CD14-positive monocyte (primary cell): ENCODE measurements around the gene ECSCR. TPM values are rescaled to one million over a fixed set of nuclear protein-coding genes. Genes with fewer than 3 reads are reported as not detected.

Source experiments
- DNase-seq, 3 donors: peaks; one replicate each; pipeline ENCODE4 v3.0.0-alpha.2; 2011 to 2022
- H2AFZ ChIP-seq: 2 replicates; pipeline ENCODE4 v1.6.0; 2012; ENCODE audit warnings: mild to moderate bottlenecking, low read depth, low read length, inconsistent platforms; ENCODE audit not compliant: insufficient read depth, poor library complexity, severe bottlenecking
- H3K27ac ChIP-seq, 2 donors: 1 replicate in 1 of 2; 2 replicates in 1 of 2; pipeline ENCODE4 v1.5.1; 2012 to 2013; ENCODE audit warnings: low read length in 2 of 2, control low read depth in 1 of 2, inconsistent platforms in 1 of 2, low read depth in 1 of 2, mild to moderate bottlenecking in 1 of 2
- H3K27me3 ChIP-seq, 2 donors: one replicate each; pipeline versions ENCODE4 v1.6.0 to v1.6.1; 2011 to 2013; ENCODE audit warnings: low read length in 2 of 2; ENCODE audit not compliant: control insufficient read depth in 2 of 2, insufficient read depth in 2 of 2
- H3K36me3 ChIP-seq, 2 donors: replicated peaks in 1 of 2; 1 replicate in 1 of 2; 2 replicates in 1 of 2; pipeline versions ENCODE4 v1.5.1 to v1.6.1; 2012 to 2013; ENCODE audit warnings: low read length in 2 of 2, control low read depth in 1 of 2, inconsistent platforms in 1 of 2, mild to moderate bottlenecking in 1 of 2; ENCODE audit not compliant: insufficient read depth in 2 of 2, control insufficient read depth in 1 of 2
- H3K4me1 ChIP-seq, 2 donors: 1 replicate in 1 of 2; 2 replicates in 1 of 2; pipeline versions ENCODE4 v1.5.1 to v1.6.1; 2012 to 2013; ENCODE audit warnings: low read length in 2 of 2, control low read depth in 1 of 2, inconsistent platforms in 1 of 2, mild to moderate bottlenecking in 1 of 2, moderate library complexity in 1 of 2; ENCODE audit not compliant: insufficient read depth in 2 of 2, control insufficient read depth in 1 of 2
- H3K4me2 ChIP-seq: replicated peaks from 2 replicates; pipeline ENCODE3; 2012; ENCODE audit warnings: low read length, moderate library complexity, mild to moderate bottlenecking; ENCODE audit not compliant: poor library complexity, severe bottlenecking; ENCODE audit errors: extremely low read depth
- H3K4me3 ChIP-seq, 3 experiments: fragments of 200-600 bp in 1 of 3; sonication (generic) in 1 of 3; replicated peaks in 1 of 3; 1 replicate in 2 of 3; 2 replicates in 1 of 3; pipeline ENCODE4 v1.5.1; 2011 to 2013; ENCODE audit warnings: low read length in 3 of 3, mild to moderate bottlenecking in 3 of 3, control low read depth in 2 of 3, low read depth in 2 of 3, inconsistent platforms in 1 of 3, moderate library complexity in 1 of 3
- H3K79me2 ChIP-seq: 2 replicates; pipeline ENCODE4 v1.6.0; 2012; ENCODE audit warnings: mild to moderate bottlenecking, control low read depth, inconsistent platforms, low read length, moderate library complexity; ENCODE audit not compliant: insufficient read depth
- H3K9ac ChIP-seq: 2 replicates; pipeline ENCODE4 v1.6.0; 2017; ENCODE audit warnings: low read length, mild to moderate bottlenecking; ENCODE audit not compliant: insufficient read depth, poor library complexity, severe bottlenecking
- H3K9me3 ChIP-seq, 2 donors: replicated peaks in 1 of 2; 1 replicate in 1 of 2; 2 replicates in 1 of 2; pipeline versions ENCODE4 v1.5.1 to v1.6.1; 2012 to 2013; ENCODE audit warnings: low read length in 2 of 2, control low read depth in 1 of 2; ENCODE audit not compliant: control insufficient read depth in 1 of 2, insufficient read depth in 1 of 2
- H4K20me1 ChIP-seq: 2 replicates; pipeline ENCODE4 v1.6.0; 2012; ENCODE audit warnings: mild to moderate bottlenecking, low read length, control low read depth, moderate library complexity; ENCODE audit not compliant: insufficient read depth
- H3K27ac Mint-ChIP-seq, 7 donors: one replicate each; pipeline ENCODE4 v1.8.0; 2020; ENCODE audit warnings: mild to moderate bottlenecking in 7 of 7, mixed read lengths in 7 of 7, moderate library complexity in 6 of 7, inconsistent platforms in 2 of 7
- H3K27me3 Mint-ChIP-seq, 3 donors: one replicate each; pipeline ENCODE4 v1.8.0; 2021 to 2022; ENCODE audit warnings: low read depth in 3 of 3, mild to moderate bottlenecking in 3 of 3, mixed read lengths in 3 of 3, moderate library complexity in 3 of 3, inconsistent platforms in 1 of 3
- H3K36me3 Mint-ChIP-seq, 2 donors: one replicate each; pipeline ENCODE4 v1.8.0; 2020; ENCODE audit warnings: mixed read lengths in 2 of 2, inconsistent platforms in 1 of 2, mild to moderate bottlenecking in 1 of 2
- H3K4me1 Mint-ChIP-seq: one replicate; pipeline ENCODE4 v1.8.0; 2020; ENCODE audit warnings: mild to moderate bottlenecking, mixed read lengths
- H3K4me3 Mint-ChIP-seq, 2 donors: one replicate each; pipeline ENCODE4 v1.8.0; 2020; ENCODE audit warnings: mild to moderate bottlenecking in 2 of 2, mixed read lengths in 2 of 2, moderate library complexity in 1 of 2
- H3K9me3 Mint-ChIP-seq, 7 donors: one replicate each; pipeline ENCODE4 v1.8.0; 2020 to 2022; ENCODE audit warnings: mixed read lengths in 7 of 7, mild to moderate bottlenecking in 6 of 7, moderate library complexity in 6 of 7, inconsistent platforms in 2 of 7
- WGBS: methylation state at CpG from one replicate; pipeline ENCODE4 v1.1.5; 2013; ENCODE audit warnings: missing lambda C conversion rate; ENCODE audit not compliant: insufficient coverage; 5-methylcytosine and 5-hydroxymethylcytosine counted together
- intact Hi-C, 2 donors: fragments of 100-400 bp; cut with micrococcal nuclease; formaldehyde crosslinking; loops; one replicate each; pipeline versions ENCODE4 v1.15.0 to v1.15.1; 2023
- polyA plus RNA-seq, 3 donors: library from polyadenylated mRNA; depleted of rRNA in 1 of 3; unstranded in 2 of 3; stranded (reverse) in 1 of 3; fragments of 300-500 nt in 2 of 3; fragments of >200 nt in 1 of 3; fragmentation: Illumina TruSeq in 2 of 3; gene quantifications; 1 replicate in 2 of 3; 2 replicates in 1 of 3; pipeline ENCODE4 v1.2.3, GENCODE V29; 2012 to 2021
- TF ChIP-seq, protein P1 (sequence below): fragments of 200-600 bp; IDR thresholded peaks from one replicate; pipeline ENCODE4 v1.8.0; 2022; ENCODE audit warnings: antibody characterized with exemption, mild to moderate bottlenecking

Gene ECSCR
- polyA plus RNA-seq, 3 donors: not detected

DNA sequence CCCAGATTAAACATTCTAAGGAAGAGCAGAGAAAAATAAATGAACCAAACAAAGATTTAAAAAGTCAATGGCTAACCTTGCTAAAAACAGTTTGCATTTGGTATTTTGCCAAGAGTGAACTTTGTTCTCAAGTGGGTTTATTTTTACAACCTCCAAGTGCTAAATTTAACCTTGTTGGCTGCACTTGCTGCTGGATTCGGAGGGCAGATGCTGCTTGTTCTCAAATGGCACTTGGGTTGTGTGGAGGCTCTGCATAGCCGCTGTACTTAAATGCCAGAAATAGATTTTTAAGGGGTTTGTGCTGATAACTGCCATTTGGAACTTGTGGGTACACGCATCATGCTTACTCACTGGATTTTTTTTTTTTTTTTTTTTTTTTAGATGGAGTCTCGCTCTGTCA is 45.3 kb downstream of the ECSCR start:
- Histone ChIP-seq H3K4me2 (no peak overlapping the region), H4K20me1 (no peaks in the 10 kb centered on the region), H3K4me1 (no peaks in the 10 kb centered on the region), H3K9ac (no peak overlapping the region), H3K9me3 (no peaks in the 10 kb centered on the region), H3K79me2 (no peaks in the 10 kb centered on the region), H3K27ac (no peak overlapping the region), H3K36me3 (no peaks in the 10 kb centered on the region), H3K4me3 (no peak overlapping the region), H2AFZ (no peak overlapping the region), H3K27me3 (no peaks in the 10 kb centered on the region)
- Mint-ChIP-seq H3K36me3 (peaks cover 3 to 8% of the 10 kb centered on the region in 2 donors), H3K4me1 (no peaks in the 10 kb centered on the region), H3K9me3 (peaks cover 0 to 1% (median 0%) of the 10 kb centered on the region in 7 donors), H3K27ac (no peak overlapping the region), H3K4me3 (no peak overlapping the region), H3K27me3 (peaks cover 0 to 1% (median 0%) of the 10 kb centered on the region in 3 donors)
- TF ChIP-seq, protein P1, sequence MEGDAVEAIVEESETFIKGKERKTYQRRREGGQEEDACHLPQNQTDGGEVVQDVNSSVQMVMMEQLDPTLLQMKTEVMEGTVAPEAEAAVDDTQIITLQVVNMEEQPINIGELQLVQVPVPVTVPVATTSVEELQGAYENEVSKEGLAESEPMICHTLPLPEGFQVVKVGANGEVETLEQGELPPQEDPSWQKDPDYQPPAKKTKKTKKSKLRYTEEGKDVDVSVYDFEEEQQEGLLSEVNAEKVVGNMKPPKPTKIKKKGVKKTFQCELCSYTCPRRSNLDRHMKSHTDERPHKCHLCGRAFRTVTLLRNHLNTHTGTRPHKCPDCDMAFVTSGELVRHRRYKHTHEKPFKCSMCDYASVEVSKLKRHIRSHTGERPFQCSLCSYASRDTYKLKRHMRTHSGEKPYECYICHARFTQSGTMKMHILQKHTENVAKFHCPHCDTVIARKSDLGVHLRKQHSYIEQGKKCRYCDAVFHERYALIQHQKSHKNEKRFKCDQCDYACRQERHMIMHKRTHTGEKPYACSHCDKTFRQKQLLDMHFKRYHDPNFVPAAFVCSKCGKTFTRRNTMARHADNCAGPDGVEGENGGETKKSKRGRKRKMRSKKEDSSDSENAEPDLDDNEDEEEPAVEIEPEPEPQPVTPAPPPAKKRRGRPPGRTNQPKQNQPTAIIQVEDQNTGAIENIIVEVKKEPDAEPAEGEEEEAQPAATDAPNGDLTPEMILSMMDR: no peak
- no peak for DNase-seq
- intact Hi-C loops: no loop called here
- 10% methylated on average over 2 of the region's 4 CpGs for WGBS

DNA sequence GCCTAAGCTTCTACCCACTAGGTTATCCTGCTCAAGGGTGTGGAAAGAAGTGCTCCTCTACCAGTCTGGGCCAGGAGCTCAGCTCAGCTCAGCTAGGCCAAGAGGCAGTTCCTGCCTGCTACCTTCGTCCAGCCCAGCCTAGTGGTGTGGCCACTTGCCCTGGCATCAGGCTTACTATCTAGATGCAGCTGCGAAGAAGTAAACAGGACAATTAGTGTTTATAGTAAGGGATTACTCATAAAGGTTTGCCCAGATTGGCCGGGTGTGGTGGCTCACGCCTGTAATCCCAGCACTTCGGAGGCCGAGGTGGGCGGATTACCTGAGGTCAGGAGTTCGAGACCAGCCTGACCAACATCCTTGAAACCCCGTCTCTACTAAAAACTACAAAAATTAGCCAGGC is 45.9 kb downstream of the ECSCR start:
- Histone ChIP-seq H2AFZ (no peak overlapping the region), H3K4me2 (no peak overlapping the region), H3K9ac (no peak overlapping the region), H3K27ac (no peak overlapping the region), H3K4me3 (no peak overlapping the region), H3K79me2 (no peaks in the 10 kb centered on the region), H4K20me1 (no peaks in the 10 kb centered on the region), H3K4me1 (no peaks in the 10 kb centered on the region), H3K9me3 (no peaks in the 10 kb centered on the region), H3K36me3 (no peaks in the 10 kb centered on the region), H3K27me3 (no peaks in the 10 kb centered on the region)
- H3K27me3 Mint-ChIP-seq: peaks cover 0 to 1% (median 0%) of the 10 kb centered on the region in 3 donors
- 98% methylated on average over 7 of the region's 9 CpGs for WGBS
- no peaks in the 10 kb centered on the region for H3K4me1 Mint-ChIP-seq
- TF ChIP-seq, protein P1: no peak
- H3K36me3 Mint-ChIP-seq: peaks cover 3 to 8% of the 10 kb centered on the region in 2 donors
- intact Hi-C loops: no loop called here
- no peak for DNase-seq
- H3K4me3 Mint-ChIP-seq: no peak overlapping the region
- peaks cover 0 to 1% (median 0%) of the 10 kb centered on the region in 7 donors for H3K9me3 Mint-ChIP-seq
- no peak overlapping the region for H3K27ac Mint-ChIP-seq
